NT2/D1 (cell line): Measurements from ENCODE around the gene PRR14L.

Experiments
- DNase-seq: peaks from one replicate; pipeline ENCODE4 v3.0.0-alpha.2; 2011; ENCODE audit warnings: low read depth, low spot score
- H3K27me3 ChIP-seq: 2 replicates; pipeline ENCODE4 v1.6.0; 2011; ENCODE audit warnings: mild to moderate bottlenecking; ENCODE audit not compliant: insufficient read length, insufficient read depth
- H3K36me3 ChIP-seq: 2 replicates; pipeline ENCODE4 v1.6.1; 2011; ENCODE audit warnings: mild to moderate bottlenecking, low read length, mixed read lengths; ENCODE audit not compliant: insufficient read depth, insufficient read length
- H3K4me1 ChIP-seq: 2 replicates; pipeline ENCODE4 v1.5.1; 2011; ENCODE audit not compliant: insufficient read depth, insufficient read length
- H3K4me3 ChIP-seq: 2 replicates; pipeline ENCODE4 v1.5.1; 2011; ENCODE audit warnings: low read depth; ENCODE audit not compliant: insufficient read length
- H3K9ac ChIP-seq: 2 replicates; pipeline ENCODE4 v1.6.0; 2011; ENCODE audit warnings: low read depth; ENCODE audit not compliant: insufficient read length
- H3K9me3 ChIP-seq: 2 replicates; pipeline ENCODE4 v1.5.1; 2011; ENCODE audit warnings: mild to moderate bottlenecking, low read length; ENCODE audit not compliant: insufficient read depth
- SUZ12 ChIP-seq: IDR thresholded peaks from 2 replicates; pipeline ENCODE4 v1.6.1; 2011; ENCODE audit not compliant: insufficient read length, insufficient read depth; ENCODE audit errors: extremely low read depth
- YY1 ChIP-seq: IDR thresholded peaks from 2 replicates; pipeline ENCODE4 v1.6.1; 2011; ENCODE audit not compliant: insufficient read length, insufficient read depth
- ZNF274 ChIP-seq: IDR thresholded peaks from 2 replicates; pipeline ENCODE4 v1.6.1; 2011; ENCODE audit warnings: mild to moderate bottlenecking, low read depth, low read length

PRR14L gene

DNA sequence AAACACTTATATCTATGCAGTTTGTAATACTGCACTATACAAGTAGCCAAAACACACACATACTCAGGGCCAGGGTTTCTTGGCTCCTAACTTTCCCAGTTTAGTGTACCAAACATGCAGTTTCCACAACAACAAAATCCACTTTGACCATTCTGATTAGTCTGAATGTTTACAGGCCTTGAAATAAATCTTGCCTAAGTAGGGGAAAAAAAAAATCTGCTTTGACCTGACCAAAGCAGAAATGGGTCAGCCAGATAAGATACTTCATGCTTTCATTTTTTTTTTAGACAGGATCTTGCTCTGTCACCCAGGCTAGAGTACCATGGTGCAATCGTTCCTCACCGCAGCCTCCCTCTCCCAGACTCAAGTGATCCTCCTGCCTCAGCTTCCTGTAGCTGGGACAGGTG is 10.1 kb downstream of the PRR14L start:
- H3K36me3 ChIP-seq: peaks cover 23% of the 10 kb centered on the region
- no peaks in the 10 kb centered on the region for H3K27me3 ChIP-seq
- H3K9ac ChIP-seq: no peak overlapping the region
- no peak for DNase-seq
- H3K4me1 ChIP-seq: no peaks in the 10 kb centered on the region
- no peak overlapping the region for H3K4me3 ChIP-seq
- no peak for TF ChIP-seq SUZ12
- TF ChIP-seq YY1: no peak
- TF ChIP-seq ZNF274: no peak
- H3K9me3 ChIP-seq: no peaks in the 10 kb centered on the region

DNA sequence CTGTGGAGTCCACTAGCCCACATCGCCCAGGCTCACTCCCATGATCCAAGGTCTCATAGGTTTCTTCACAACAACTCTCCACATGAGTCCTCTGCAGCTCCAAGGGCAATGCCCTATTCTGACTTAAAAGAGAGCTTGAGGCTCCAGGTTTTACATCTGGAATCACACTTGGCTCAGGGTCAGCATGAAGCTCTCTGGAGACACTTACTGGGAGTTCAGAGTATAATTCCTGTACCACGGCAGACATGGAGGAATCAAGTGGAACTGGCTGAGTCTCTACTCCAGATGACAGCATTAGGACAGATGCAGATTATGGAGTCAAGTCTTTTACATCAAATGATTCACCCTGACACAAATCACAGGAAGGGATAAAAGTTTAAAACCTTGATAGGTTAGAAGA is 11.4 kb downstream of the PRR14L start:
- no peak for TF ChIP-seq SUZ12
- no peak for TF ChIP-seq YY1
- TF ChIP-seq ZNF274: no peak
- peaks cover 27% of the 10 kb centered on the region for H3K36me3 ChIP-seq
- DNase-seq: no peak
- no peak overlapping the region for H3K4me3 ChIP-seq
- no peak overlapping the region for H3K9ac ChIP-seq
- no peaks in the 10 kb centered on the region for H3K27me3 ChIP-seq
- H3K4me1 ChIP-seq: no peaks in the 10 kb centered on the region
- H3K9me3 ChIP-seq: no peaks in the 10 kb centered on the region

DNA sequence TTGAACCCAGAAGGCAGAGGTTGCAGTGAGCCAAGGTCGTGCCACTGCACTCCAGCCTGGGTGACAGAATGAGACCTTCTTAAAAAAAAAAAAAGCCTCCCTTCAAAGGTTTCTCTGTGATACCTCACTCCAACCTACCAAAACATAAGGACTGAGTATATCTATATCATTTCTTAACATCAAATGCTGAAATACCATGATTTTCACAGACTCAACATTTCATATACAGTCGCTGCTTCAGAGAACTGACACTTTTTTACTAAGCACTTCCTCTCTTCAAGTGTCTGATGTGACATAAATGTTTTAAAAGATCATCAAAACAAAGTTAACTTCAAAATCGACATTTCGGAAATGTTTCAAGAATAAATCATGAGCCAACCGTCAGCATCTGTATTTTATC is 12.0 kb downstream of the PRR14L start:
- Histone ChIP-seq H3K4me3 (no peak overlapping the region), H3K36me3 (peaks cover 31% of the 10 kb centered on the region), H3K9me3 (no peaks in the 10 kb centered on the region), H3K27me3 (no peaks in the 10 kb centered on the region), H3K9ac (no peak overlapping the region), H3K4me1 (no peaks in the 10 kb centered on the region)
- DNase-seq: no peak
- no peak for TF ChIP-seq SUZ12
- no peak for TF ChIP-seq YY1
- TF ChIP-seq ZNF274: no peak

DNA sequence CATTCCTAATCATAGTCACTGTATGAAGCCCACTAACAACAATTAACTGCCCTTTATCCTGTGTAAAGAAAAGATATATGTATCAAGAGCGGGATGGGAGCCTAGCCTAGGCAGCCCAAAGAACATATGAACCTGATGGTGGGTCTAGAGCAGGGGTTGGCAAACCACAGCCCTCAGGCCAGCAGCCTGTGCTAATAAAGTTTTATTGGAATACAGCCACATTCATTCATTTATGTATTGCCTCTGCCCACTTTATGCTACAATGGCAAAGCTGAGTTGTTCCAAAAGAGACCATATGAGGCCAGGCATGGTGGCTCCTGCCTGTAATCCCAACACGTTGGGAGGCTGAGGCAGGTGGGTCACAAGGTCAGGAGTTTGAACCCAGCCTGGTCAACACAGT is 13.5 kb downstream of the PRR14L start:
- TF ChIP-seq SUZ12: no peak
- TF ChIP-seq ZNF274: no peak
- no peak for TF ChIP-seq YY1
- Histone ChIP-seq H3K9me3 (no peaks in the 10 kb centered on the region), H3K4me3 (no peak overlapping the region), H3K36me3 (peaks cover 36% of the 10 kb centered on the region), H3K9ac (no peak overlapping the region), H3K4me1 (no peaks in the 10 kb centered on the region), H3K27me3 (no peaks in the 10 kb centered on the region)
- DNase-seq: no peak

DNA sequence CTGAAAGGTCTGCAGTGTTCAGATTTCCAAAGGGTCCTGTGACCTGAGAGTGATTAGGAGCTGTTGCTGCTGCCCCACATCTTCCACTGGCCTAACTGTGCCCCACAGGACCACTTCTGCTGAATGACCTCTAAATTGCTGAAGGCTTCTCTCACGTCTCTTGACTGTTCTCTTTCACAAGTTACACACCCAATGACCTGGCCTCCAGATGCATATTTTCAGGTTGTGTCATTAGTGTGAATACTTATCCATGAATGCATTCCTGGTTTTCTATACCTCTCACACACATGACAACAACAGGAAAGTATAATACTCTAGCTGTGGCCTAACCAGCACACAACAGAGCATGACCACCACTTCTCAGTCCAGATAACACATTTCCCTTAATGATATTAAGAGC is 15.4 kb downstream of the PRR14L start:
- Histone ChIP-seq H3K4me3 (no peak overlapping the region), H3K4me1 (no peaks in the 10 kb centered on the region), H3K36me3 (peaks cover 34% of the 10 kb centered on the region), H3K27me3 (no peaks in the 10 kb centered on the region), H3K9me3 (no peaks in the 10 kb centered on the region), H3K9ac (no peak overlapping the region)
- TF ChIP-seq SUZ12 (no peak), YY1 (no peak), ZNF274 (no peak)
- DNase-seq: no peak

DNA sequence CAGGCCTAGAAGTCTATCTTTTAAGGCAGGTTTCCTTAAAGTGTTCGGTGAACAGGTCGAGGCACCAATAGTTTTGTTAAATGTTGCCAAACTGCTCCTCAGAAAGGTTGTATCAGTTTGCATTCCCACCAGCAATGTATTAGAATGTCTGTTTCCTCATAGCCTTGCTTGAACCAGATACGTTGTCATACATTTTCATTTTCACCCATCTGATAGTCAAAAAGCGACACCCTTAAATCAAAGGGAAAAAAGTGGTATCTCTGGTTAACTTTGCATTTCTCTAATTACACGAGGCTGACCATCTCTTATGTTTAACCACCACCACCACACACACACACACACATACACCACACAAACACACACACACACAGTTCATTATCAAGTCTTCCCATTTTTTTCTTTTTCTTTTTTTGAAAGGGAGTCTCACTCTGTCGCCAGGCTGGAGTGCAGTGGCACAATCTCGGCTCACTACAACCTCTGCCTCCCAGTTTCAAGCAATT is 16.3 kb downstream of the PRR14L start:
- Histone ChIP-seq H3K27me3 (no peaks in the 10 kb centered on the region), H3K9ac (no peak overlapping the region), H3K4me3 (no peak overlapping the region), H3K4me1 (no peaks in the 10 kb centered on the region), H3K9me3 (no peaks in the 10 kb centered on the region), H3K36me3 (peaks cover 32% of the 10 kb centered on the region)
- no peak for TF ChIP-seq YY1
- TF ChIP-seq SUZ12: no peak
- TF ChIP-seq ZNF274: no peak
- DNase-seq: no peak

DNA sequence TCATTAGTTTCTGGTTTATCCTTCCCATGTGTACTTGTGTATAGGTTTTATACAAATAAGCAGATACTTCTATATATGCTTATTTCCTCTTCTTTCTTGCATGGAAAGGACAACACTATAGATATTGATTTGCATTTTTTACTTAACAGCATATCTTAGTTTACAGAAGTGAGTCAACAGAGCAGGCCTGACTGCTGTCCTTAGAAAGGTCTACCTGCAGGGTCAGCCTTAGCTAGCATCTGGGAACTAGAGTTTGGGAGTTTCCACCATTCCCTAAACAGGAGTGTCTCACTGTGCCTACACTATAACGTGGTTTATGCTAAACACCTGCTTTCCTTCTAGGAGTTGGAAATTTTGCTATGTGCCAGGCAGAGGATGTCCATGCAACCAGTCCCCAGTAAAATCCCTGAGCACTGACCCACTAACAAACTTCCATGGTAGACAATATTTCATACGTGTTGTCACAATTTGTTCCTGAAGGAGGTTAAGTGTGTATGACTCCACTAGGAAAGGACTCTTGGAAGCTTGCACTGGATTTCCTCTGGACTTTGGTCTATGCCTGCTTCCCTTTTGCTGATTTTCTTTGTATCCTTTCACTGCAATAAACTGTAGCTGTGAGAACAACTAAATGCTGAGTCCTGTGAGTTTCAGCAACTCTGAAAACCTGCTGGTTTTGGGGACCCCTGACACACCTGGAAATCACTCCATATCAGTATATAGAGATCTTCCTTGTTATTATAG is 17.7 kb downstream of the PRR14L start:
- TF ChIP-seq YY1 (no peak), SUZ12 (no peak), ZNF274 (no peak)
- H3K36me3 ChIP-seq: peaks cover 32% of the 10 kb centered on the region

More for the DNA sequence above, 17.7 kb downstream of the PRR14L start:
- Histone ChIP-seq H3K9me3 (no peaks in the 10 kb centered on the region), H3K27me3 (no peaks in the 10 kb centered on the region), H3K4me3 (no peak overlapping the region), H3K4me1 (no peaks in the 10 kb centered on the region), H3K9ac (no peak overlapping the region)
- DNase-seq: no peak
